ENCODE results near the gene NEMP2.

NEMP2 gene

GRCh38 chr2:190534310-190535120, at the start of gene NEMP2:
TSS of gene NEMP2 (minus strand) at chr2:190534722. CDS start at chr2:190534655, 67 bp downstream.
- DNase-seq = peak; percentile 84

- no peak for DNase-seq
Observed at GRCh38 chr2:190583507-190584337, 49.2 kb upstream of the NEMP2 start.

GRCh38 chr2:190582736-190583506, 48.4 kb upstream of the NEMP2 start:
- no peak for DNase-seq

GRCh38 chr2:190582019-190582418, 47.5 kb upstream of the NEMP2 start:
- DNase-seq = no peak

GRCh38 chr2:190579915-190580846, 45.7 kb upstream of the NEMP2 start:
- peak; percentile 57 for DNase-seq

- no peak for DNase-seq
Observed at GRCh38 chr2:190579058-190579410, 44.5 kb upstream of the NEMP2 start.

- DNase-seq = peak; percentile 89
Observed at GRCh38 chr2:190578158-190579057, 43.9 kb upstream of the NEMP2 start.

GRCh38 chr2:190576573-190576972, 42.1 kb upstream of the NEMP2 start:
- DNase-seq = no peak

GRCh38 chr2:190575263-190575662, 40.7 kb upstream of the NEMP2 start:
- DNase-seq = no peak

GRCh38 chr2:190574169-190574568, 39.6 kb upstream of the NEMP2 start:
- no peak for DNase-seq

GRCh38 chr2:190572246-190572645, 37.7 kb upstream of the NEMP2 start:
- no peak for DNase-seq

- DNase-seq = no peak
Observed at GRCh38 chr2:190571686-190572085, 37.2 kb upstream of the NEMP2 start.

- no peak for DNase-seq
Observed at GRCh38 chr2:190570871-190571270, 36.3 kb upstream of the NEMP2 start.

- DNase-seq = no peak
Observed at GRCh38 chr2:190569994-190570755, 35.7 kb upstream of the NEMP2 start.

GRCh38 chr2:190564838-190565237, 30.3 kb upstream of the NEMP2 start:
- DNase-seq = no peak

GRCh38 chr2:190563646-190564045, 29.1 kb upstream of the NEMP2 start:
- no peak for DNase-seq

- DNase-seq = no peak
Observed at GRCh38 chr2:190563109-190563508, 28.6 kb upstream of the NEMP2 start.

GRCh38 chr2:190562121-190562520, 27.6 kb upstream of the NEMP2 start:
- DNase-seq = peak; percentile 20

- DNase-seq = no peak
Observed at GRCh38 chr2:190561094-190561493, 26.6 kb upstream of the NEMP2 start.

- DNase-seq = no peak
Observed at GRCh38 chr2:190554357-190555006, 20.0 kb upstream of the NEMP2 start.

Measured in hematopoietic multipotent progenitor cell treated with erythropoietin and hydrocortisone succinate and interleukin-3 and kit ligand, for 8 days (in vitro differentiated cells).